ENCODE results near the gene SAE1.
"Not testable (repeated sequence)": the region's sequence is repeated elsewhere in the genome, so short reads cannot be mapped to it uniquely, and the experiment has no call there.

SAE1 gene

DNA sequence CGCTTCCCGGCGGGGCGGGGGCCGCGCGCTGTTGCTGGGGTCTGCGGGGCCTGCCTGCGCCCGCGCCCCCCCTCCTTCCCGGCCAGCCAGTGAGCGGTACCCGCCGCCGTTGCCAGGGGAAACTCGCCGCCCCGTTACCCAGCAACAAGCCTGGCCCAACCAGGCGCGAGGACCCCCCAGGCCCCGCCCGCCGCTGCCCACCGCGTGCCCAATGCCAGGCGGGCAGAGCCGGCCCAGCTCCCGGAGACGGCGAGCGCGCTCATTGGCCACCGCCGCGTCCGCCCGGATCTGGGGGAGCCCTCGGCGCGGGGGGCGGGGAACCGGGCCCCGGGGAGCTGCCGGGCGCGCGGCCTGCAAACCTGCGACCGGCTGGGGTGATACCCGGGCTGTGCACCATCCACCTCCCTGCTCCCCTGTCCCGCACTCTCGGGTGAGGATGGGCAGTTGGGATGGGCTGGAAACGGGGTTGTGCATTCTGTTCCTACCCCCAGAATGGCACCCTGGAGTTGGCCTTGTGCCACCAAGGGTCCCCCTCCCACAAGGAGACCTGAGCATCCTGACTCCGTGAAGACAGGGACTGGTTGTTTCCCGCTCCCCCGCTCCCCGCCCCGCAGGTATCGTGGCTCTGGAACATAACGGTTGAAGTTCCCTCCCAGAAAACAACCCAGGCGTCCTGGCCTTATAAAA, 109.1 kb downstream of the SAE1 start:
- H3K27ac Mint-ChIP-seq: no peak overlapping the region
- peak overlapping the region; percentile 54 for H3K4me3 Mint-ChIP-seq
- no peaks in the 10 kb centered on the region for H3K36me3 Mint-ChIP-seq
- no peaks in the 10 kb centered on the region for H3K9me3 Mint-ChIP-seq (ENCODE audit: low read depth)
- no peaks in the 10 kb centered on the region for H3K27me3 Mint-ChIP-seq
- peaks cover 31% of the 10 kb centered on the region for H3K4me1 Mint-ChIP-seq (ENCODE audit: low read depth)

GRCh38 chr19:47240556-47240955, 109.9 kb downstream of the SAE1 start:
- no peaks in the 10 kb centered on the region for H3K9me3 Mint-ChIP-seq (ENCODE audit: low read depth)
- no peak overlapping the region for H3K27ac Mint-ChIP-seq
- peak overlapping the region; percentile 54 for H3K4me3 Mint-ChIP-seq
- H3K4me1 Mint-ChIP-seq (ENCODE audit: low read depth): peaks cover 32% of the 10 kb centered on the region
- no peaks in the 10 kb centered on the region for H3K27me3 Mint-ChIP-seq
- H3K36me3 Mint-ChIP-seq: no peaks in the 10 kb centered on the region

DNA sequence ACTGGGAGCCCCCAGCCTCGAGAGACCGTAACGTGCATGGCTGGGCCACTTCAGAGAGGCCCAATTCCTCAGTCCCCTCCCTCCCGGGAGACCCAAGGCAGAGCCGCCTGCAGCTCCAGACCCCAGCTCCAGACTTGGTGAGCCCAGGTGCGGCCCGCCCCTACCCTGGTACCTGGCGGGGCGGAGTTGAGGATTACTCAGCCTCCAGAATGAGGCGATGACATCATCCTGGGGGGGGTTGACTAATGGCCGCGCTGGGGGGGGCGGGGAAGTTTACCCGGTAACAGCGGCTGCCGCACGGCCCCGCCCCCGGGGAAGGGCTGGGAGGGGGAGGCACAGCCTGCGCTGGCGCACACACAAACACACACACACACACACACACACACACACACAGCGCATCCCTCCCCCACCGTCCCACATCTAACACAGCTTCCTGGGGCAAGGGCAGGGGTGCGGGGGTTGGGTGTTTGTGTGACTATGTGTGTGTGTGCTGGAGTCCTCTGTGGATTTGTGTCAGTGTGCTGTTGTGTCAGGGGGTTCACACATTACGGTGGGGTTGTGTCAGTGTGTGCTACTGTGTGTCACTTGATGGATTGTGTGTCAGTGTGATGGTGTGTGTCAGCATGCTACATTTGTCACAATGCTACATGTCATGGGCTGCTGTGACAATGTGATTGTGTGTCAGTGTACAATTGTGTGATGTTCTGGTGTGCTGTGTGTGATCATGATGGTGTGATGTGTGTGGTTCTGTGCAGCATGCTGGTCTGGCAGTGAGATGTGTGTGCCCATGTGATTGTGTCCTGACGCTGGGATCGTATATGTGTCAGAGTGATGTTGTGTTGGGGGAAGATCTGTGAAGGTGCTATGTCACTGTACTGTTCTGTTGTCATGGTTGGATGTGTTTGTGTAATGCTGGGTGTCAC, 110.6 kb downstream of the SAE1 start:
- Mint-ChIP-seq H3K4me3 (no peak overlapping the region), H3K36me3 (no peaks in the 10 kb centered on the region), H3K9me3 (ENCODE audit: low read depth) (no peaks in the 10 kb centered on the region), H3K27me3 (no peaks in the 10 kb centered on the region), H3K4me1 (ENCODE audit: low read depth) (peaks cover 32% of the 10 kb centered on the region), H3K27ac (no peak overlapping the region)

- Mint-ChIP-seq H3K9me3 (ENCODE audit: low read depth) (no peaks in the 10 kb centered on the region), H3K4me1 (ENCODE audit: low read depth) (peaks cover 32% of the 10 kb centered on the region), H3K4me3 (no peak overlapping the region), H3K27me3 (no peaks in the 10 kb centered on the region), H3K27ac (no peak overlapping the region), H3K36me3 (no peaks in the 10 kb centered on the region)
Measured at GRCh38 chr19:47241919-47242577, 111.4 kb downstream of the SAE1 start.

GRCh38 chr19:47243364-47243775, 112.7 kb downstream of the SAE1 start:
- Mint-ChIP-seq H3K27me3 (no peaks in the 10 kb centered on the region), H3K4me3 (peak overlapping the region; percentile 91), H3K36me3 (no peaks in the 10 kb centered on the region), H3K9me3 (ENCODE audit: low read depth) (no peaks in the 10 kb centered on the region), H3K27ac (peak overlapping the region; percentile 95), H3K4me1 (ENCODE audit: low read depth) (peaks cover 36% of the 10 kb centered on the region)

- H3K4me1 Mint-ChIP-seq (ENCODE audit: low read depth): peaks cover 31% of the 10 kb centered on the region
- H3K4me3 Mint-ChIP-seq: peak overlapping the region; percentile 91
- no peaks in the 10 kb centered on the region for H3K27me3 Mint-ChIP-seq
- H3K9me3 Mint-ChIP-seq (ENCODE audit: low read depth): no peaks in the 10 kb centered on the region
- no peaks in the 10 kb centered on the region for H3K36me3 Mint-ChIP-seq
- H3K27ac Mint-ChIP-seq: peak overlapping the region; percentile 95
Measured at GRCh38 chr19:47243776-47244547, 113.3 kb downstream of the SAE1 start.

GRCh38 chr19:47247308-47247990, 116.8 kb downstream of the SAE1 start:
- H3K4me3 Mint-ChIP-seq: no peak overlapping the region
- H3K4me1 Mint-ChIP-seq (ENCODE audit: low read depth): peaks cover 20% of the 10 kb centered on the region
- H3K9me3 Mint-ChIP-seq (ENCODE audit: low read depth): no peaks in the 10 kb centered on the region
- no peaks in the 10 kb centered on the region for H3K27me3 Mint-ChIP-seq
- H3K36me3 Mint-ChIP-seq: no peaks in the 10 kb centered on the region
- H3K27ac Mint-ChIP-seq: peak overlapping the region; percentile 68

DNA sequence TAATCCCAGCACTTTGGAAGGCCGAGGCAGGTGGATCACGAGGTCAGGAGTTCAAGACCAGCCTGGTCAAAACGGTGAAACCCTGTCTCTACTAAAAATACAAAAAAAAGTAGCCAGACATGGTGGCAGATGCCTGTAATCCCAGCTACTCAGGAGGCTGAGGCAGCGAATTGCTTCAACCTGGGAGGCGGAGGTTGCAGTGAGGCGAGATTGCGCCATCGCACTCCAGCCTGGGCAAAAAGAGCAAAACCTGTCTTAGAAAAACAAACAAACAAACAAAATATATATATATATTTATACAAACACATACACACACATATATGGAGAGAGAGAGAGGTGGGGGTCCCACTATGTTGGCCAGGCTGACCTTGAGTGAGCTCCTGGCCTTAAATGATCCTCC, 122.4 kb downstream of the SAE1 start:
- not testable (repeated sequence) for H3K4me3 Mint-ChIP-seq; H3K27ac Mint-ChIP-seq; H3K9me3 Mint-ChIP-seq (ENCODE audit: low read depth); H3K36me3 Mint-ChIP-seq; H3K27me3 Mint-ChIP-seq
- peaks cover 16% of the 10 kb centered on the region for H3K4me1 Mint-ChIP-seq (ENCODE audit: low read depth)

- H3K27me3 Mint-ChIP-seq: no peaks in the 10 kb centered on the region
- H3K27ac Mint-ChIP-seq: no peak overlapping the region
- no peak overlapping the region for H3K4me3 Mint-ChIP-seq
- no peaks in the 10 kb centered on the region for H3K9me3 Mint-ChIP-seq (ENCODE audit: low read depth)
- H3K4me1 Mint-ChIP-seq (ENCODE audit: low read depth): peaks cover 18% of the 10 kb centered on the region
- H3K36me3 Mint-ChIP-seq: no peaks in the 10 kb centered on the region
Measured at GRCh38 chr19:47253467-47253881, 122.8 kb downstream of the SAE1 start.

DNA sequence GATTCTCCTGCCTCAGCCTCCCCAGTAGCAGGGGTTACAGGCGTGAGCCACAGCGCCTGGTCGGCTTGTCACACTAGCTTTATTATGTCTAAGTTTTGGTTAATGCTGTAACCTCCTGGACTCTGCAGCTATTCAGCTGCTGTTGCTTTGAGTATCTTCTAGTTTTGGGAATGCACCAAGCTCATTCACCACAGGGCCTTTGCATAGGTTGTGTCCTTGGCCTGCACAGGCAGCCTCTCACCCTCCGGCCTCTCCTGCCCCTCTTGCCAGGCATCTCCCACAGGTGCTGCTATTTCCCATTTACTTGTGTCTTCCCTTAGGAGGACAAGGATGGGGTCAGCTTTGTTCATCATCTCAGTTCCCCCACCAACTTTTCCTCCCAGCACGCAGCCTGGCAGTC, 123.3 kb downstream of the SAE1 start:
- Mint-ChIP-seq H3K4me3 (no peak overlapping the region), H3K27me3 (no peaks in the 10 kb centered on the region), H3K4me1 (ENCODE audit: low read depth) (peaks cover 23% of the 10 kb centered on the region), H3K9me3 (ENCODE audit: low read depth) (no peaks in the 10 kb centered on the region), H3K27ac (no peak overlapping the region), H3K36me3 (peaks cover under 1% of the 10 kb centered on the region)

- H3K4me3 Mint-ChIP-seq: peak within 1 kb of the TSS; percentile 90
- H3K4me1 Mint-ChIP-seq (ENCODE audit: low read depth): peaks cover 31% of the 10 kb centered on the region
- H3K9me3 Mint-ChIP-seq (ENCODE audit: low read depth): no peaks in the 10 kb centered on the region
- H3K27me3 Mint-ChIP-seq: no peaks in the 10 kb centered on the region
- H3K36me3 Mint-ChIP-seq: peaks cover 8% of the 10 kb centered on the region
- H3K27ac Mint-ChIP-seq: peak within 1 kb of the TSS; percentile 88
Measured at GRCh38 chr19:47255879-47256692, 125.5 kb downstream of the SAE1 start, which contains the start of gene CCDC9. CCDC9 (plus strand) TSS chr19:47256525; CDS start chr19:47258401, 1,876 bp downstream.

DNA sequence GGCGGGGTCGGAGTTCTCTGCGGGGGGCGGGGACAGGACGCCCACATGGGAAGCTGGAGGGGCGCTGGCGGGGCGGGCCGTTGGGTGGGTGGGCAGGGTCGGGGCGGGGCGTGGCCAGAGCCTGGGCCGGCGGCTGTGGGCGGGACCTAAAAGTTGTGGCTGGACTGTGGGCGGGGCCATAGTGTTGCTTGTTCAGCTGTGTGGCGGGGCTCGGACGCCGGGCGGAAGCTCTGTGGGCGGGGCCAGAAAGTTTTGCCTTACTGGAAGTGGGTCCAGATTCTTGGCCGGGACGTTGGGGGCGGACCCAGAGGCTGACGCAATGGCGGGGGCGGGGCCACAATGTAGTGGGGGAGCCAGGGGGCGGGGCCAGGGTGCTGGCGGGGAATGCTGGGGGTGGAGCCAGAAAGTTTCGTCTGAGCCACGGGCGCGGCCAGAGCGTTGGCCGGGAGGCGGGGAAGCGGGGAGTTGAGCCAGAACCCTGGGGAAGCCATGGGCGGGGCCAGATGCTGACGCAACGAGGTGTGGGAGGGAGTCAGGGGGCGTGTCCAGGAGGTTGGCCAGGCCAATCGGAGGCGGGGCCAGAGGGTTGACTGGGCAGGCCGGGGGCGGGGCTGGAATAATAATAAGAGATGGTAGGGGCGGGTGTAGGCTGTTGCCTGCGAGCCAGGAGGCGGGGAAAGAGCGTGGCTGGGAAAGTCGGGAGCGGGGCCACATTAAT, 126.2 kb downstream of the SAE1 start:
- H3K27ac Mint-ChIP-seq: peak overlapping the region; percentile 88
- no peaks in the 10 kb centered on the region for H3K9me3 Mint-ChIP-seq (ENCODE audit: low read depth)
- peak overlapping the region; percentile 90 for H3K4me3 Mint-ChIP-seq
- H3K27me3 Mint-ChIP-seq: no peaks in the 10 kb centered on the region
- H3K36me3 Mint-ChIP-seq: peaks cover 8% of the 10 kb centered on the region
- peaks cover 33% of the 10 kb centered on the region for H3K4me1 Mint-ChIP-seq (ENCODE audit: low read depth)

Measured in activated naive CD8-positive, alpha-beta T cell (primary cell).